Activated T-helper 1 cell treated with anti-CD3 and anti-CD28 coated beads, Interleukin-12 subunit alpha, Interleukin-12 subunit beta, Interleukin-2, Interleukin-4 antibody, amounts not matched to agents 30 ng/mL and 10 ng/mL and 1 ng/mL, durations not matched to agents 14 hours and 24 hours and 36 hours (primary cell): ENCODE results near the gene ZNF660. TPM values are rescaled to one million over a fixed set of nuclear protein-coding genes. Genes with fewer than 3 reads are reported as not detected.
A peak's percentile ranks its signal among the peaks of the same experiment; 100 is the strongest.
"Not testable (repeated sequence)": the region's sequence is repeated elsewhere in the genome, so short reads cannot be mapped to it uniquely, and the experiment has no call there.

Experiments
- DNase-seq: peaks from one replicate; pipeline ENCODE4 v3.0.0; 2021; ENCODE audit warnings: low spot score
- H3K27ac Mint-ChIP-seq: one replicate; pipeline ENCODE4 v1.8.0; 2021; ENCODE audit warnings: mild to moderate bottlenecking, mixed read lengths
- H3K27me3 Mint-ChIP-seq: one replicate; pipeline ENCODE4 v1.8.0; 2022; ENCODE audit warnings: mild to moderate bottlenecking, moderate library complexity, mixed read lengths; ENCODE audit not compliant: insufficient read depth
- H3K36me3 Mint-ChIP-seq: one replicate; pipeline ENCODE4 v1.8.0; 2021; ENCODE audit warnings: low read depth, mixed read lengths
- H3K4me1 Mint-ChIP-seq: one replicate; pipeline ENCODE4 v1.8.0; 2021; ENCODE audit warnings: low read depth, mixed read lengths
- H3K4me3 Mint-ChIP-seq: one replicate; pipeline ENCODE4 v1.8.0; 2021; ENCODE audit warnings: mild to moderate bottlenecking, moderate library complexity, mixed read lengths
- H3K9me3 Mint-ChIP-seq: one replicate; pipeline ENCODE4 v1.8.0; 2021; ENCODE audit warnings: mixed read lengths
- intact Hi-C: fragments of 100-400 bp; cut with micrococcal nuclease; formaldehyde crosslinking; loops from one replicate; pipeline ENCODE4 v1.15.1; 2024
- total RNA-seq: library from RNA; stranded (reverse); gene quantifications from 2 replicates; pipeline ENCODE4 v1.2.3, GENCODE V29; 2022

The ZNF660 gene
- total RNA-seq, 1 donor from 2014 or later = 0.21 TPM

DNA sequence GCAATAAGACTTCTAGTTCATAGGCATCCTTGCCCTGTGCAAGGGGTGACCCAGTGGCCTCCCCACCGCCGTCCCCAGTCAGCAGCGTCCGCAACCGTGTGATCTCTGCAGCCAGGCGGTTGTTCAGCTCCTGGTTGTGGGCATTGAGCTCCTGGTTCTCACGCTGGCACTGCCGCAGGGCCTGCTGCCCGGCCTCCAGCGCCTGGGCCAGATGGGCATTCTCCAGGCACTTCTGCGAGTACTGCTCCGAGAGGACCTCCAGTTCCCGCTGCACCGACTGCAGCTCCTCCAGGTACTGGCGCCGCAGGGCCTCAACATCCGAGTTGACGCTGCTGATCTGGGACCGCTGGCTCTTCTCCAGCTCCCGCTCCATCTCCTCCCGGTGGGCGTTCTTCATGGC lies 6.4 kb upstream of the ZNF660 start:
- H3K4me1 Mint-ChIP-seq, intact Hi-C loops, DNase-seq, H3K36me3 Mint-ChIP-seq, H3K27ac Mint-ChIP-seq, H3K27me3 Mint-ChIP-seq, H3K4me3 Mint-ChIP-seq: not testable (repeated sequence)
- H3K9me3 Mint-ChIP-seq = peaks cover 27% of the 10 kb centered on the region

- H3K4me1 Mint-ChIP-seq, intact Hi-C loops, H3K27me3 Mint-ChIP-seq, H3K4me3 Mint-ChIP-seq, DNase-seq, H3K36me3 Mint-ChIP-seq, H3K27ac Mint-ChIP-seq: not testable (repeated sequence)
- peaks cover 32% of the 10 kb centered on the region for H3K9me3 Mint-ChIP-seq
Measured at GRCh38 chr3:44578924-44579515, 5.7 kb upstream of the ZNF660 start.

- peaks cover 11% of the 10 kb centered on the region for H3K27me3 Mint-ChIP-seq
- not testable (repeated sequence) for H3K27ac Mint-ChIP-seq, H3K4me1 Mint-ChIP-seq, H3K4me3 Mint-ChIP-seq, DNase-seq, H3K36me3 Mint-ChIP-seq
- H3K9me3 Mint-ChIP-seq = peaks cover 28% of the 10 kb centered on the region
- intact Hi-C loops = loop anchor here (10.0 kb wide), 1 partner anchor 135 kb away; the partner anchor contains the start of gene ZNF502
Measured at GRCh38 chr3:44579749-44580148, 5.0 kb upstream of the ZNF660 start.

DNA sequence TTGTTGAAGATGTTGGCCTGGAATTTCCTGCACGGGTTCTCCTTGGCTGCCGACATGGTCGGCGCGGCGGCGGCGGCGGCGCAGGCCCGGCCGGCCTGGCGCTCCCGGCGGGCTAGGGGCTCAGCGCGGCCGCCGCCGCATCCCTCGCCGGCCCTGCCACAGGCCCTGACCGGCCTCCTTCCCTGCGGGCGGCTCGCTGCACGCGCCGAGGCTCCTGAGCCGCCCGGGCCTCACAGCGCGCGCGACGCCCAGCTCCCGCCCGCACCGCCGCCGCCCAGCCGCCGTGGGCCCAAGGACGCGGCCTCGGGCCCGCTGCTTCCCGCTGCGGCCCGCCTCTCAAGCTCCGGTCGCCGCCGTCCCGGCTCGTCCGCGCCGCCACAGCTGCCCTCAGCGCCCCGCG lies 3.8 kb upstream of the ZNF660 start:
- not testable (repeated sequence) for H3K36me3 Mint-ChIP-seq, DNase-seq, H3K27ac Mint-ChIP-seq, H3K4me3 Mint-ChIP-seq, H3K4me1 Mint-ChIP-seq
- intact Hi-C loops = loop anchor here (10.0 kb wide), 1 partner anchor 134 kb away; the partner anchor contains the start of gene ZNF502
- H3K27me3 Mint-ChIP-seq = peaks cover 16% of the 10 kb centered on the region
- peaks cover 26% of the 10 kb centered on the region for H3K9me3 Mint-ChIP-seq

DNA sequence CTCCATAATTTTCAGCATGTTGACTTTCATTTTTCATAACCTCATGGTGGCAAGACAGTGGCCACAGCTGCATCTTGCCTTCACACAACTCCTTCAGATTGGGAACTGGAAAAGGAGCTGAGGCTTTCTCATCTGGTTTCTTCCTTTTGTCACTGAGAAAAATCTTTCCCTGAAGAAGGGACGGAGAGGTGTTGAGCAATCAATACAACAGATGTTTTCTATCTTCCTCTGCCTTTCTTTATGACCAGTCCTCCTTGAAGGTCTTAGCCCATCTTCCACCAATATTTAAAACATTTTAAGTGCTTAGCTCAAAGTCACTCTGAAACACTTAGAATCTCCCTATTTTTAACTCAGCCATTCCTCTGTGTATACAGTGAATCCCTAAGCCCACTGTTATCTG lies 11.9 kb downstream of the ZNF660 start:
- Mint-ChIP-seq H3K27me3 (no peaks in the 10 kb centered on the region), H3K27ac (no peak overlapping the region), H3K9me3 (peaks cover 50% of the 10 kb centered on the region), H3K4me3 (no peak overlapping the region), H3K36me3 (no peaks in the 10 kb centered on the region), H3K4me1 (no peaks in the 10 kb centered on the region)
- intact Hi-C loops = no loop called here
- DNase-seq = no peak

DNA sequence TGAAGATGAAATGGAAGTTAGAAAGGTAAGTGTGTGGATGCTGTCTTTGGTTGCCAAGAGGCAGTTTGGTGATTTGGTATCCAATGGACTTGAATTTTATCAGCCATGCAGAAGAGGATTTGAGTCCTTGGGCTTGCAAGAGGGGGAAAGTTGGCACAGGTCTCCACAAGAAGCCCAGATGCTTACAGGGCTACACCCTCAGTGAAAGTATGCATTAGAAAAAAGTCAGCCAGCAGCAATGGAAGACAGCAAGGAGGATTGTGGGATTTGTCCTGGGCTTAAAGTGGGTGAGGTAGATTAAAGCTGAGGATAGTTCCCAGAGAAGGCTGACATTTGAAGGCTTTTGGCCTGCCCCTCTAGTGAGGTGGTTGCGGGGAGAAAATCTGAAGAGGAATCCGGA lies 17.0 kb downstream of the ZNF660 start:
- H3K4me3 Mint-ChIP-seq = no peak overlapping the region
- H3K36me3 Mint-ChIP-seq = peaks cover 1% of the 10 kb centered on the region
- peaks cover 24% of the 10 kb centered on the region for H3K9me3 Mint-ChIP-seq
- intact Hi-C loops = no loop called here
- H3K27me3 Mint-ChIP-seq = no peaks in the 10 kb centered on the region
- H3K4me1 Mint-ChIP-seq = no peaks in the 10 kb centered on the region
- DNase-seq = no peak
- no peak overlapping the region for H3K27ac Mint-ChIP-seq

GRCh38 chr3:44612678-44613077 lies 27.9 kb downstream of the ZNF660 start:
- Mint-ChIP-seq H3K4me3 (no peak overlapping the region), H3K36me3 (no peaks in the 10 kb centered on the region), H3K27me3 (peaks cover 2% of the 10 kb centered on the region), H3K9me3 (peaks cover 13% of the 10 kb centered on the region), H3K27ac (no peak overlapping the region), H3K4me1 (no peaks in the 10 kb centered on the region)
- intact Hi-C loops = no loop called here
- DNase-seq = no peak

GRCh38 chr3:44624749-44625480 lies 40.2 kb downstream of the ZNF660 start, which contains the start of gene ZNF197:
TSS of gene ZNF197 (plus strand) at chr3:44625036. CDS start at chr3:44629155, 4,119 bp downstream.
- peak; percentile 54 for DNase-seq
- Mint-ChIP-seq H3K9me3 (peaks cover 8% of the 10 kb centered on the region), H3K4me3 (peak within 1 kb of the TSS; percentile 90), H3K27me3 (no peaks in the 10 kb centered on the region), H3K36me3 (peaks cover 17% of the 10 kb centered on the region), H3K4me1 (peaks cover 25% of the 10 kb centered on the region), H3K27ac (peak within 1 kb of the TSS; percentile 80)
- intact Hi-C loops = loop anchor here (1.0 to 10.0 kb wide), 9 partner anchors 23 to 930 kb away; partner anchors contain the start of genes ABHD5, KIAA1143, KIF15 and TCAIM

GRCh38 chr3:44628716-44629115 lies 44.0 kb downstream of the ZNF660 start:
- H3K4me1 Mint-ChIP-seq = peaks cover 25% of the 10 kb centered on the region
- H3K36me3 Mint-ChIP-seq = peaks cover 43% of the 10 kb centered on the region
- no peaks in the 10 kb centered on the region for H3K27me3 Mint-ChIP-seq
- DNase-seq = no peak
- no peak overlapping the region for H3K4me3 Mint-ChIP-seq
- peaks cover 8% of the 10 kb centered on the region for H3K9me3 Mint-ChIP-seq
- no peak overlapping the region for H3K27ac Mint-ChIP-seq
- intact Hi-C loops = loop anchor here (10.0 kb wide), 1 partner anchor 934 kb away; the partner anchor contains the start of gene ABHD5

- H3K27me3 Mint-ChIP-seq = no peaks in the 10 kb centered on the region
- H3K4me3 Mint-ChIP-seq = no peak overlapping the region
- peaks cover 24% of the 10 kb centered on the region for H3K9me3 Mint-ChIP-seq
- H3K27ac Mint-ChIP-seq = no peak overlapping the region
- H3K4me1 Mint-ChIP-seq = peaks cover 4% of the 10 kb centered on the region
- peaks cover 65% of the 10 kb centered on the region for H3K36me3 Mint-ChIP-seq
- no peak for DNase-seq
- intact Hi-C loops = no loop called here
Measured at GRCh38 chr3:44632193-44632592, 47.4 kb downstream of the ZNF660 start.

GRCh38 chr3:44642337-44642736 lies 57.6 kb downstream of the ZNF660 start:
- DNase-seq = no peak
- H3K4me3 Mint-ChIP-seq = no peak overlapping the region
- no peaks in the 10 kb centered on the region for H3K4me1 Mint-ChIP-seq
- no peaks in the 10 kb centered on the region for H3K27me3 Mint-ChIP-seq
- peaks cover 84% of the 10 kb centered on the region for H3K9me3 Mint-ChIP-seq
- no peak overlapping the region for H3K27ac Mint-ChIP-seq
- H3K36me3 Mint-ChIP-seq = peaks cover 58% of the 10 kb centered on the region
- intact Hi-C loops = loop anchor here (10.0 kb wide), 1 partner anchor 82 kb away; the partner anchor contains the start of gene ZNF501

GRCh38 chr3:44643024-44643423 lies 58.3 kb downstream of the ZNF660 start:
- no peak overlapping the region for H3K4me3 Mint-ChIP-seq
- no peak for DNase-seq
- no peaks in the 10 kb centered on the region for H3K4me1 Mint-ChIP-seq
- H3K27ac Mint-ChIP-seq = no peak overlapping the region
- intact Hi-C loops = loop anchor here (10.0 kb wide), 1 partner anchor 82 kb away; the partner anchor contains the start of gene ZNF501
- H3K27me3 Mint-ChIP-seq = no peaks in the 10 kb centered on the region
- peaks cover 56% of the 10 kb centered on the region for H3K36me3 Mint-ChIP-seq
- peaks cover 85% of the 10 kb centered on the region for H3K9me3 Mint-ChIP-seq

DNA sequence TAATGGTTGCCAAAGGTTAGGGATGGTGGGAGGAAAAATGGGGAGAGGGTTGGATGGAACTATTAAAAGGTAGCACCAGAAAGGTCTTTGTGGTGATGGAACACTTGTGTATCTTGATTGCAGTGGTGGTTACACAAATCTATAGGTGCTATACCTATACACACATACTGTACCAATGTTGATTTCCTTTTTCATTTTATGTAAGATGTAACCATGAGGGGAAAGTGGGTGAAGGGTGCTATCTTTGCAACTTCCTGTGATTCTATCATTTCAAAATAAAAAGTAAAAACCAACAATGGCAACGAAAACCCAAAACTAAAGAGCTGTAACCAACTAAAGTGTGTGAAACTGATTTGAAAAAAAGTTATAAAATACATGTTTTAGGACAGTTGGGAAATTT lies 63.0 kb downstream of the ZNF660 start:
- DNase-seq = no peak
- intact Hi-C loops = loop anchor here (1.0 to 10.0 kb wide), 2 partner anchors 23 to 77 kb away; partner anchors contain the start of gene ZNF501
- Mint-ChIP-seq H3K36me3 (peaks cover 28% of the 10 kb centered on the region), H3K27me3 (no peaks in the 10 kb centered on the region), H3K4me1 (no peaks in the 10 kb centered on the region), H3K4me3 (peak overlapping the region; percentile 86), H3K9me3 (peaks cover 45% of the 10 kb centered on the region), H3K27ac (no peak overlapping the region)
